WTC11 (cell line): ENCODE measurements around the gene KAT6B. TPM values are rescaled to one million over a fixed set of nuclear protein-coding genes. Genes with fewer than 3 reads are reported as not detected.
A peak's percentile ranks its signal among the peaks of the same experiment; 100 is the strongest.

ENCODE experiments used
- ATAC-seq: fragments of 200-7000 bp; cut with Tn5 transposase; 2 replicates; pipeline ENCODE4 v1.10.0; 2021; ENCODE audit warnings: mild to moderate bottlenecking, moderate library complexity
- CTCF ChIA-PET: fragments of 300-600 bp; sonication (Branson Sonifier 250); formaldehyde crosslinking; loops from one replicate; lab custom pipeline; 2021; ENCODE audit warnings: antibody characterized with exemption; lab: Charles Lee
- POLR2A ChIA-PET: fragments of 350-600 bp; sonication (Branson Sonifier 250); formaldehyde crosslinking; loops from one replicate; lab custom pipeline; 2021; ENCODE audit warnings: antibody characterized with exemption; lab: Charles Lee
- DNase-seq: peaks from one replicate; pipeline ENCODE4 v3.0.0; 2021; ENCODE audit warnings: low spot score
- H3K27ac Mint-ChIP-seq: 2 replicates; pipeline ENCODE4 v1.8.0; 2021; ENCODE audit warnings: mixed read lengths
- H3K27me3 Mint-ChIP-seq: 2 replicates; pipeline ENCODE4 v1.8.0; 2021; ENCODE audit warnings: low read depth, mild to moderate bottlenecking, moderate library complexity, mixed read lengths
- H3K36me3 Mint-ChIP-seq: 2 replicates; pipeline ENCODE4 v1.8.0; 2021; ENCODE audit warnings: mixed read lengths
- H3K4me1 Mint-ChIP-seq: 2 replicates; pipeline ENCODE4 v1.8.0; 2022; ENCODE audit warnings: mixed read lengths
- H3K4me3 Mint-ChIP-seq: 2 replicates; pipeline ENCODE4 v1.8.0; 2021; ENCODE audit warnings: mild to moderate bottlenecking, moderate library complexity, mixed read lengths
- H3K9me3 Mint-ChIP-seq: 2 replicates; pipeline ENCODE4 v1.8.0; 2021; ENCODE audit warnings: mixed read lengths
- ATF2 ChIP-seq: sonication (generic); formaldehyde crosslinking; IDR thresholded peaks from 2 replicates; pipeline ENCODE4 v1.8.1; 2022; ENCODE audit warnings: low read depth, missing genetic modification reagents, borderline replicate concordance
- E2F1 ChIP-seq: sonication (generic); formaldehyde crosslinking; IDR thresholded peaks from 2 replicates; pipeline ENCODE4 v1.8.0; 2022; ENCODE audit warnings: mild to moderate bottlenecking, missing genetic modification reagents
- ETV6 ChIP-seq: sonication (generic); formaldehyde crosslinking; IDR thresholded peaks from 2 replicates; pipeline ENCODE4 v1.8.1; 2022; ENCODE audit warnings: mild to moderate bottlenecking, missing genetic modification reagents
- FOXP1 ChIP-seq: sonication (generic); formaldehyde crosslinking; IDR thresholded peaks from 2 replicates; pipeline ENCODE4 v1.8.0; 2022; ENCODE audit warnings: missing genetic modification reagents, mild to moderate bottlenecking, moderate library complexity, borderline replicate concordance
- GTF2I ChIP-seq: fragments of 250-450 bp; sonication (Bioruptor Pico); conservative IDR thresholded peaks from 2 replicates; pipeline ENCODE4 v1.4.0; 2021; ENCODE audit warnings: mild to moderate bottlenecking
- MLX ChIP-seq: sonication (generic); formaldehyde crosslinking; IDR thresholded peaks from 2 replicates; pipeline ENCODE4 v1.8.1; 2023; ENCODE audit warnings: mild to moderate bottlenecking, missing genetic modification reagents, moderate library complexity
- NFYB ChIP-seq: sonication (generic); formaldehyde crosslinking; conservative IDR thresholded peaks from 2 replicates; pipeline ENCODE4 v1.8.0; 2022; ENCODE audit warnings: low read depth, missing genetic modification reagents
- PRDM15 ChIP-seq: sonication (generic); formaldehyde crosslinking; IDR thresholded peaks from 2 replicates; pipeline ENCODE4 v1.8.0; 2022; ENCODE audit warnings: missing genetic modification reagents
- SMAD3 ChIP-seq: sonication (generic); formaldehyde crosslinking; IDR thresholded peaks from 2 replicates; pipeline ENCODE4 v1.8.0; 2022; ENCODE audit warnings: missing genetic modification reagents, mild to moderate bottlenecking, borderline replicate concordance
- ZBTB21 ChIP-seq: sonication (generic); formaldehyde crosslinking; IDR thresholded peaks from 2 replicates; pipeline ENCODE4 v1.8.1; 2023; ENCODE audit warnings: mild to moderate bottlenecking, missing genetic modification reagents, borderline replicate concordance
- ZMAT4 ChIP-seq: fragments of 250-450 bp; sonication (Bioruptor Pico); IDR thresholded peaks from 2 replicates; pipeline ENCODE4 v1.9.0; 2021; ENCODE audit warnings: mild to moderate bottlenecking
- ZNF423 ChIP-seq: fragments of 250-450 bp; sonication (Bioruptor Pico); IDR thresholded peaks from 2 replicates; pipeline ENCODE4 v2.1.2; 2022; ENCODE audit warnings: mild to moderate bottlenecking, moderate library complexity
- total RNA-seq: library from RNA; stranded (reverse); gene quantifications from 3 replicates; pipeline ENCODE4 v1.2.3, GENCODE V29; 2021

The KAT6B gene
- total RNA-seq, 1 experiment from 2014 or later = 18.5 TPM

- TF ChIP-seq FOXP1 (CRISPR knock-in tag) = no peak
- TF ChIP-seq NFYB (CRISPR knock-in tag) = no peak
- TF ChIP-seq ZMAT4 (CRISPR knock-in tag) = no peak
- TF ChIP-seq E2F1 (CRISPR knock-in tag) = no peak
- no peak for TF ChIP-seq ZBTB21 (CRISPR knock-in tag)
- TF ChIP-seq MLX = no peak
- no peak for TF ChIP-seq ETV6 (CRISPR knock-in tag)
- TF ChIP-seq SMAD3 (CRISPR knock-in tag) = no peak
- TF ChIP-seq GTF2I (CRISPR knock-in tag) = no peak
These were observed 247.0 kb downstream of the KAT6B start (continued) for GRCh38 chr10:75073442-75073841.

GRCh38 chr10:75074711-75075445 lies 248.5 kb downstream of the KAT6B start:
- ChIA-PET POLR2A (no interaction called here), CTCF (interaction anchor here (0.6 to 1.7 kb wide), 4 partner anchors 22 to 831 kb away, joined by 3 to 5 read pairs (median 4); partner anchors contain the start of gene COMTD1)
- TF ChIP-seq MLX (no peak), ATF2 (CRISPR knock-in tag) (no peak), FOXP1 (CRISPR knock-in tag) (no peak)
- ATAC-seq (no peak), DNase-seq (no peak)
- Mint-ChIP-seq H3K4me3 (no peak overlapping the region), H3K9me3 (no peaks in the 10 kb centered on the region), H3K27me3 (peaks cover 5% of the 10 kb centered on the region), H3K27ac (no peak overlapping the region), H3K36me3 (no peaks in the 10 kb centered on the region), H3K4me1 (peaks cover 22% of the 10 kb centered on the region)

GRCh38 chr10:75076348-75076747 lies 249.9 kb downstream of the KAT6B start:
- CTCF ChIA-PET = interaction anchor here (1.2 to 1.4 kb wide), 2 partner anchors 22 to 24 kb away, joined by 3 to 7 read pairs; no protein-coding TSS in a partner anchor
- H3K27ac Mint-ChIP-seq = peak overlapping the region; percentile 2; the same call in 1 of the 2 replicates
- DNase-seq (no peak), ATAC-seq (peak; percentile 83)
- H3K27me3 Mint-ChIP-seq = peaks cover 17% of the 10 kb centered on the region
- peaks cover 4% of the 10 kb centered on the region for H3K36me3 Mint-ChIP-seq
- peaks cover 5% of the 10 kb centered on the region for H3K9me3 Mint-ChIP-seq
- H3K4me1 Mint-ChIP-seq = peaks cover 27% of the 10 kb centered on the region
- POLR2A ChIA-PET = no interaction called here
- no peak overlapping the region for H3K4me3 Mint-ChIP-seq
- no peak for TF ChIP-seq PRDM15 (CRISPR knock-in tag)
- TF ChIP-seq ZNF423 (CRISPR knock-in tag) = peak; percentile 84; the same call in 1 of the 2 replicates
